Smooth muscle cell (in vitro differentiated cells): ENCODE measurements around the gene P2RX2. TPM values are rescaled to one million over a fixed set of nuclear protein-coding genes. Genes with fewer than 3 reads are reported as not detected.
"Not testable (repeated sequence)": the region's sequence is repeated elsewhere in the genome, so short reads cannot be mapped to it uniquely, and the experiment has no call there.

Experiments
- DNase-seq: peaks from one replicate; lab custom pipeline; 2025; ENCODE audit not compliant: unreplicated experiment; lab: John Stamatoyannopoulos, UW
- H2AFZ ChIP-seq: fragments of 200-600 bp; sonication (generic); 2 replicates; pipeline ENCODE4 v1.6.0; 2016; ENCODE audit warnings: antibody characterized with exemption, low read depth, mild to moderate bottlenecking
- H3F3A ChIP-seq: fragments of 200-600 bp; sonication (generic); 2 replicates; pipeline ENCODE4 v1.6.0; 2017; ENCODE audit warnings: antibody characterized with exemption, low read depth
- H3K27ac ChIP-seq: fragments of 200-600 bp; sonication (generic); 2 replicates; pipeline ENCODE4 v1.5.1; 2016; ENCODE audit warnings: low read depth, mild to moderate bottlenecking
- H3K27me3 ChIP-seq: fragments of 200-600 bp; sonication (generic); 2 replicates; pipeline ENCODE4 v1.6.1; 2016; ENCODE audit warnings: low read depth, mild to moderate bottlenecking
- H3K36me3 ChIP-seq: fragments of 200-600 bp; sonication (generic); 2 replicates; pipeline ENCODE4 v1.5.1; 2016; ENCODE audit warnings: low read depth
- H3K4me1 ChIP-seq: fragments of 200-600 bp; sonication (generic); 2 replicates; pipeline ENCODE4 v1.5.1; 2016; ENCODE audit warnings: low read depth
- H3K4me2 ChIP-seq: fragments of 200-600 bp; sonication (generic); 2 replicates; pipeline ENCODE4 v1.6.0; 2016; ENCODE audit warnings: mild to moderate bottlenecking
- H3K4me3 ChIP-seq: fragments of 200-600 bp; sonication (generic); 2 replicates; pipeline ENCODE4 v1.5.1; 2016; ENCODE audit warnings: mild to moderate bottlenecking
- H3K79me2 ChIP-seq: fragments of 200-600 bp; sonication (generic); 2 replicates; pipeline ENCODE4 v1.6.0; 2016; ENCODE audit warnings: low read depth, mild to moderate bottlenecking
- H3K9ac ChIP-seq: fragments of 200-600 bp; sonication (generic); 2 replicates; pipeline ENCODE4 v1.6.0; 2016; ENCODE audit warnings: low read depth
- H3K9me3 ChIP-seq: fragments of 200-600 bp; sonication (generic); replicated peaks from 2 replicates; pipeline ENCODE4 v1.5.1; 2016; ENCODE audit warnings: low read depth
- H4K20me1 ChIP-seq: fragments of 200-600 bp; sonication (generic); 2 replicates; pipeline ENCODE4 v1.6.0; 2016; ENCODE audit warnings: low read depth
- CTCF ChIP-seq: fragments of 200-600 bp; sonication (generic); IDR thresholded peaks from 2 replicates; pipeline ENCODE4 v1.5.1; 2017; ENCODE audit warnings: borderline replicate concordance, mild to moderate bottlenecking, antibody characterized with exemption; ENCODE audit not compliant: insufficient read depth, poor library complexity, severe bottlenecking
- WGBS: methylation state at CpG from one replicate; pipeline ENCODE4 v1.1.7; 2016; ENCODE audit warnings: low lambda C conversion rate; 5-methylcytosine and 5-hydroxymethylcytosine counted together
- polyA plus RNA-seq: library from polyadenylated mRNA; unstranded; fragments of >200 nt; fragmentation: Nextera tagmentation; extraction: Ambion mirVana; gene quantifications from 2 replicates; pipeline ENCODE4 v1.2.1, GENCODE V29; 2016
- total RNA-seq: library from RNA; depleted of rRNA; stranded (reverse); fragments of >200 nt; gene quantifications from 2 replicates; pipeline ENCODE4 v1.2.3, GENCODE V29; 2014

Gene P2RX2
- total and polyA plus RNA-seq, 2 experiments from 2014 or later: not detected

- 40% methylated on average over 17 of the region's 18 CpGs for WGBS
- Histone ChIP-seq H3K79me2 (no peaks in the 10 kb centered on the region), H4K20me1 (no peaks in the 10 kb centered on the region), H3K27me3 (peaks cover 4% of the 10 kb centered on the region), H3K27ac (no peak overlapping the region), H3K4me1 (peaks cover 4% of the 10 kb centered on the region), H3K4me2 (peak overlapping the region; percentile 1), H3K4me3 (no peak overlapping the region), H3K36me3 (no peaks in the 10 kb centered on the region), H3K9ac (no peak overlapping the region), H2AFZ (no peak overlapping the region), H3K9me3 (no peaks in the 10 kb centered on the region), H3F3A (peaks cover 18% of the 10 kb centered on the region)
- TF ChIP-seq CTCF: no peak
- DNase-seq: no peak
These were observed 22.6 kb upstream of the P2RX2 start for GRCh38 chr12:132596016-132596415.

- H2AFZ ChIP-seq: no peak overlapping the region
- H3K4me1 ChIP-seq: peaks cover 4% of the 10 kb centered on the region
- no peak overlapping the region for H3K27ac ChIP-seq
- peaks cover 18% of the 10 kb centered on the region for H3F3A ChIP-seq
- H3K27me3 ChIP-seq: no peaks in the 10 kb centered on the region
- TF ChIP-seq CTCF: no peak
- no peaks in the 10 kb centered on the region for H3K79me2 ChIP-seq
- H4K20me1 ChIP-seq: no peaks in the 10 kb centered on the region
- WGBS: 49% methylated on average over 2 of the region's 58 CpGs
- DNase-seq: no peak
- H3K9ac ChIP-seq: no peak overlapping the region
- H3K36me3 ChIP-seq: no peaks in the 10 kb centered on the region
- H3K4me2 ChIP-seq: peak overlapping the region; percentile 67
- no peaks in the 10 kb centered on the region for H3K9me3 ChIP-seq
- H3K4me3 ChIP-seq: peak overlapping the region; percentile 61
These were observed 21.0 kb upstream of the P2RX2 start for GRCh38 chr12:132597333-132598316.

- peaks cover 18% of the 10 kb centered on the region for H3F3A ChIP-seq
- not testable (repeated sequence) for H3K4me3 ChIP-seq, H3K36me3 ChIP-seq, H4K20me1 ChIP-seq, H3K27ac ChIP-seq, H2AFZ ChIP-seq, DNase-seq, H3K79me2 ChIP-seq, H3K4me2 ChIP-seq, H3K9ac ChIP-seq, H3K4me1 ChIP-seq, H3K9me3 ChIP-seq
- peaks cover 10% of the 10 kb centered on the region for H3K27me3 ChIP-seq
- 89% methylated on average over 6 of the region's 6 CpGs for WGBS
These were observed 19.1 kb upstream of the P2RX2 start for GRCh38 chr12:132599502-132599901.

- peak; percentile 27 for DNase-seq
- no peak overlapping the region for H3K27ac ChIP-seq
These were observed 18.2 kb upstream of the P2RX2 start for GRCh38 chr12:132600048-132601032.

More at GRCh38 chr12:132600048-132601032, 18.2 kb upstream of the P2RX2 start:
- Histone ChIP-seq H3K27me3 (peaks cover 19% of the 10 kb centered on the region), H3K9ac (no peak overlapping the region), H3K9me3 (no peaks in the 10 kb centered on the region), H4K20me1 (no peaks in the 10 kb centered on the region), H3K79me2 (no peaks in the 10 kb centered on the region), H3F3A (peaks cover 18% of the 10 kb centered on the region), H3K4me3 (peak overlapping the region; percentile 39), H3K36me3 (no peaks in the 10 kb centered on the region), H3K4me2 (peak overlapping the region; percentile 70), H3K4me1 (peaks cover 4% of the 10 kb centered on the region), H2AFZ (peak overlapping the region; percentile 8)
- TF ChIP-seq CTCF: peak; percentile 48
- WGBS: 50% methylated on average over 45 of the region's 45 CpGs
